Keratinocyte (primary cell): ENCODE measurements around the gene KATNB1. TPM values are rescaled to one million over a fixed set of nuclear protein-coding genes. Genes with fewer than 3 reads are reported as not detected.

Experiments used
- DNase-seq: peaks from one replicate; pipeline ENCODE4 v3.0.0-alpha.2; 2011; ENCODE audit warnings: low read depth, missing footprints, low spot score
- FAIRE-seq: peaks from 2 replicates; lab custom pipeline; 2011; peaks lifted over from hg19 to GRCh38; lab: Jason Lieb, UNC
- H2AFZ ChIP-seq: 2 replicates; pipeline ENCODE4 v1.6.0; 2012; ENCODE audit warnings: low read length, control low read depth, inconsistent platforms; ENCODE audit not compliant: control insufficient read depth
- H3K27ac ChIP-seq: 2 replicates; pipeline ENCODE4 v1.5.1; 2011; ENCODE audit warnings: low read length; ENCODE audit not compliant: control insufficient read depth, insufficient read depth
- H3K27me3 ChIP-seq: 3 replicates; pipeline ENCODE4 v1.6.0; 2011; ENCODE audit warnings: low read length; ENCODE audit not compliant: control insufficient read depth, insufficient read depth; ENCODE audit errors: extremely low read depth
- H3K36me3 ChIP-seq, 2 experiments: 2 replicates in 1 of 2; 3 replicates in 1 of 2; pipeline ENCODE4 v1.5.1; 2011; ENCODE audit warnings: low read length in 2 of 2, mild to moderate bottlenecking in 1 of 2; ENCODE audit not compliant: control insufficient read depth in 2 of 2, insufficient read depth in 2 of 2; ENCODE audit errors: extremely low read depth in 1 of 2
- H3K4me1 ChIP-seq: 3 replicates; pipeline ENCODE4 v1.5.1; 2011; ENCODE audit warnings: low read length; ENCODE audit not compliant: control insufficient read depth, insufficient read depth; ENCODE audit errors: extremely low read depth
- H3K4me2 ChIP-seq: 3 replicates; pipeline ENCODE4 v1.6.0; 2011; ENCODE audit warnings: low read depth, low read length; ENCODE audit not compliant: control insufficient read depth, insufficient read depth; ENCODE audit errors: extremely low read depth
- H3K4me3 ChIP-seq, 3 experiments: fragments of 200-600 bp in 1 of 3; sonication (generic) in 1 of 3; 2 replicates in 2 of 3; 3 replicates in 1 of 3; pipeline ENCODE4 v1.5.1; 2011 to 2016; ENCODE audit warnings: low read length in 3 of 3, mild to moderate bottlenecking in 3 of 3, control low read depth in 2 of 3, inconsistent platforms in 1 of 3, low read depth in 1 of 3, mixed read lengths in 1 of 3, mixed run types in 1 of 3, moderate library complexity in 1 of 3; ENCODE audit not compliant: control insufficient read depth in 2 of 3, insufficient read depth in 2 of 3; ENCODE audit errors: extremely low read depth in 1 of 3
- H3K79me2 ChIP-seq: 2 replicates; pipeline ENCODE4 v1.6.0; 2012; ENCODE audit warnings: low read length; ENCODE audit not compliant: control insufficient read depth, insufficient read depth
- H3K9ac ChIP-seq: 3 replicates; pipeline ENCODE4 v1.6.0; 2011; ENCODE audit warnings: low read length; ENCODE audit not compliant: control insufficient read depth, insufficient read depth; ENCODE audit errors: extremely low read depth
- H3K9me1 ChIP-seq: 3 replicates; pipeline ENCODE4 v1.6.0; 2011; ENCODE audit warnings: low read length; ENCODE audit not compliant: control insufficient read depth, insufficient read depth; ENCODE audit errors: extremely low read depth
- H3K9me3 ChIP-seq: 2 replicates; pipeline ENCODE4 v1.5.1; 2012; ENCODE audit warnings: low read depth, low read length; ENCODE audit not compliant: control insufficient read depth
- H4K20me1 ChIP-seq: 3 replicates; pipeline ENCODE4 v1.6.0; 2011; ENCODE audit warnings: low read length; ENCODE audit not compliant: control insufficient read depth, insufficient read depth; ENCODE audit errors: extremely low read depth
- CTCF ChIP-seq, 3 experiments: IDR thresholded peaks in 1 of 3; conservative IDR thresholded peaks in 1 of 3; optimal IDR thresholded peaks in 1 of 3; 2 replicates in 2 of 3; 3 replicates in 1 of 3; pipeline versions ENCODE3 to v1.5.1; 2011; ENCODE audit warnings: low read length in 3 of 3, mild to moderate bottlenecking in 3 of 3, moderate library complexity in 2 of 3, control low read depth in 1 of 3, inconsistent platforms in 1 of 3; ENCODE audit not compliant: insufficient read depth in 2 of 3; ENCODE audit errors: extremely low read depth in 1 of 3
- EZH2 ChIP-seq: IDR thresholded peaks from one replicate; pipeline ENCODE4 v1.6.1; 2012; ENCODE audit warnings: inconsistent platforms, mild to moderate bottlenecking, low read length, moderate library complexity
- dilution Hi-C: fragments of 300-500 bp; cut with MboI; formaldehyde crosslinking; loops from one replicate; pipeline ENCODE4 v1.7.0; 2020; ENCODE audit warnings: low sequenced_read_pairs; ENCODE audit not compliant: extremely low pct_ligation_motif_present
- polyA plus RNA-seq, 5 experiments: library from polyadenylated mRNA; depleted of rRNA in 3 of 5; stranded (reverse) in 3 of 5; stranded (forward) in 1 of 5; unstranded in 1 of 5; fragments of >200 nt; gene quantifications; 1 replicate in 1 of 5; 2 replicates in 3 of 5; 3 replicates in 1 of 5; pipeline versions ENCODE4 v1.2.1 to v1.2.3, GENCODE V29; 2011 to 2012; ENCODE audit warnings: missing spikeins in 2 of 5, low read depth in 1 of 5, low replicate concordance in 1 of 5

Gene KATNB1
- polyA plus RNA-seq, 1 donor (not counting 4 experiments of a cell fraction or from before 2014, with no cell fraction given): 18.9 TPM

- Histone ChIP-seq H3K27ac (no peak overlapping the region), H3K27me3 (peaks cover 6% of the 10 kb centered on the region), H3K36me3 (no peaks in the 10 kb centered on the region), H3K4me3 (no peak overlapping the region), H3K9me3 (no peaks in the 10 kb centered on the region), H3K4me1 (no peaks in the 10 kb centered on the region), H4K20me1 (no peaks in the 10 kb centered on the region), H3K4me2 (no peak overlapping the region), H2AFZ (no peak overlapping the region), H3K9ac (no peak overlapping the region), H3K79me2 (no peaks in the 10 kb centered on the region), H3K9me1 (no peaks in the 10 kb centered on the region)
- dilution Hi-C loops: no loop called here
- TF ChIP-seq CTCF (optimal IDR thresholded peaks at IDR 0.05 in 1 of 3, IDR thresholded peaks at IDR 0.05 in 1 of 3, conservative IDR thresholded peaks at IDR 0.05 in 1 of 3; ENCODE audit: extremely low read depth in 1 of 3, insufficient read depth in 2 of 3, low read length in 3 of 3) (peak; percentile 50 to 77 (median 55)), EZH2 (no peak)
- FAIRE-seq (no peak), DNase-seq (no peak)
These were observed 15.4 kb upstream of the KATNB1 start for GRCh38 chr16:57720142-57720575.

- no peaks in the 10 kb centered on the region for H3K4me1 ChIP-seq
- H3K27ac ChIP-seq: no peak overlapping the region
- no peaks in the 10 kb centered on the region for H3K36me3 ChIP-seq
- H3K9me3 ChIP-seq: no peaks in the 10 kb centered on the region
- H3K4me3 ChIP-seq: no peak overlapping the region
- dilution Hi-C loops: no loop called here
- no peaks in the 10 kb centered on the region for H3K9me1 ChIP-seq
- H2AFZ ChIP-seq: no peak overlapping the region
- H3K4me2 ChIP-seq: no peak overlapping the region
- no peak overlapping the region for H3K9ac ChIP-seq
- no peaks in the 10 kb centered on the region for H3K27me3 ChIP-seq
- no peak for TF ChIP-seq EZH2
- no peak for TF ChIP-seq CTCF (optimal IDR thresholded peaks at IDR 0.05 in 1 of 3, IDR thresholded peaks at IDR 0.05 in 1 of 3, conservative IDR thresholded peaks at IDR 0.05 in 1 of 3; ENCODE audit: extremely low read depth in 1 of 3, insufficient read depth in 2 of 3, low read length in 3 of 3)
- FAIRE-seq (no peak), DNase-seq (no peak)
- no peaks in the 10 kb centered on the region for H4K20me1 ChIP-seq
- H3K79me2 ChIP-seq: no peaks in the 10 kb centered on the region
These were observed 14.0 kb upstream of the KATNB1 start for GRCh38 chr16:57721356-57722209.
